ENCODE measurements around the gene TESK1. TPM values are rescaled to one million over a fixed set of nuclear protein-coding genes. Genes with fewer than 3 reads are reported as not detected.

TESK1 gene
- total RNA-seq, result 6.4 and 9.0 TPM in 2 replicates

DNA sequence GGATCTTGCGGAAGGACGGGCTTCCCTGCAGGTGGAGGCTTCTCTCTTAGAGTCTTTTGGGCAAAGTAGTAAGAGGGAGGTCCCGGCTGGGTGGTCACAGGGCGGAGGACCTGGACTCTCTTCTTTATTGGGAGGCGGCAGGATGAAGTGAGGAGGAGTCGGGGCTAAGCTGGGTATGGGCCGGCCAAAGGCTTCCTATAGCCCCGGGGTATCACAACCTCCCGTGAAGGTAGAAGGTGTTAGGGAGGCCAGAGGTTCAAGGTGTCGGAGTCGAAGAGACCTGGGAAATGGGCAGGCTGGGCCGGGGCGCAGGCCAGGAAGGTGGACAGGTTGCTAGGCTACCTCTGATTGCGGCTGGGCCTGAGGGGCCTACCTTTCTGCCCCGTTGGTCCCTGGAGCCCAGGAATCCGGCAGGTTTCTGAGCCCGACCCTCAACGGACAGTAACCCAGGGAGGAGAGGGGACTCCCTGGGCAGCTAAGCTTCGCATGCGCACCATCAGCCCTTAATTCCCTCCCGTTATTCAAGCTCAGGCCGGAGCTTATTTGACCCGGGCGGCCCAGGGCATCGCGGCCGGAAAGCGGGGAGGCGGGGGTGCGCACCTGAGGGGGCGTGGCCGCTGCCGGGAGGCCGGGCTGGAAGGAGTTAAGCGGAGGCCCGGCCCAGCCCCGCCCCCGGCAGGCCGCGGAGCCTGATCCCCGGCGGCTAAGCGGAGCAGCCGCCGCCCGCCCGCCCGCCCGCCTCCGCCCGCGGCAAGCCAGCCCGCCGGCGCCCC lies at the start of gene TESK1:
TSS of gene TESK1 (plus strand) at position 685 of the 773 bp plus-strand sequence. CDS start 358 bp downstream, outside the sequence.

DNA sequence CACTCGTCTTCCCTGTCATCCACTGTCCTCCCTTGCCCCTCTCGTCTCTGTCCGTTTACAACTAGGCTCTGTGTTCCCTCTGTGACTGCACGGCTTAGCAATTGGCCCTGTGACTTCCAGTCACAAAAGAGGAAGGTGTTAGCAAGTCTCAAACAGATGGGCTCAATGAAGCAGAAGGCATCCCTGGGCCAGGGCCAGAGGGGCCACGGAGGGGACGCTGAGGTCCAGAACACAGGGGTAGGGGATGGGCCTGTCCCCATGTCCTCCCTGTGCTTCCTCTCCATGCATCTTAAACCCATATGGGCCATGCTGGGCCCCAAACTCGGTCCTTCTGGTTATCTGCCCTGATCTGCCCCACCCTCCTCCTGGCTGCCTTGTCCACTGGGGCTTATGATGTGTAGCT lies 13.3 kb downstream of the TESK1 start, which contains the start of gene CD72:
TSS of gene CD72 (minus strand) at position 89 of the 403 bp plus-strand sequence. CDS start 110 bp downstream, outside the sequence.

GRCh38 chr9:35650341-35651158 lies 45.5 kb downstream of the TESK1 start, which contains the start of gene SIT1:
SIT1 (minus strand) TSS chr9:35650931; CDS start chr9:35650853, 78 bp downstream.

DNA sequence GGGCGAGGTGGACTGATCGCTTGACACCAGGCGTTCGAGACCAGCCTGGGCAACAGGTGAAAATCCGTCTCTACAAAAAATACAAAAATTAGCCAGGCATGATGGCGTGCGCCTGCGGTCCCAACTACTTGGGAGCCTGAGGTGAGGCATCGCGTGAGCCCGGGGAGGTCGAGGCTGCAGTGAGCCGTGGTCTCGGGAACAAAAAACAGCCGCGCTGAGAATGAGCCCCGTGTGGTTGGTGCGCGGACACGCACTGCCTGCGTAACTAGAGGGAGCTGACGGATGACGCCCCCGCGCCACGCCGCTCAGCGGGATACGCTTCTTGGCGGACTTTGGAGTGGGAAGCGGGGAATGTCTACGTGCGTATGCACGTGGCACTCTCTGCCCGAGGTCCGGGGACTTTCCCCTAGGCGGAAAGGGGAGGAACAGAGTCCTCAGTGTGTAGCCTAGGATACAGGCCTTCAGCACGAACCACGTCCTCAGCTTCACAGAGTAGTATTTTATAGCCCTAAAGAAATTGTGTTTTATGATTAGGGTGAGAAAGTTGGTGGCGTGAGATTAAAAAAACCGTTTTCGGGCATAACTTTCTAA lies 52.6 kb downstream of the TESK1 start, which contains the start of gene RMRP:
TSS of gene RMRP (minus strand) at position 474 of the 591 bp plus-strand sequence.

GRCh38 chr9:35658137-35658967 lies 53.3 kb downstream of the TESK1 start, which contains the start of gene CCDC107:
CCDC107 (plus strand) TSS chr9:35658292; CDS start chr9:35658380, 88 bp downstream.

Small RNA genes within 50 kb of the gene (small RNA-seq; reads per million reads assigned to genes)
- 1.3 reads per million, percentile 30 among the genes with 10 or more reads in this experiment for gene MIR4667
- gene RMRP, result not detected
- not detected for gene RPS29P17

Other genes starting within 250 kb of the TESK1 start
- 18.9 and 34.7 TPM in 2 replicates for gene RUSC2, start 115.2 kb upstream of the TESK1 start, total RNA-seq
- not detected in 2 replicates for gene CD72, start 13.2 kb downstream of the TESK1 start, total RNA-seq
- not detected in 2 replicates for gene SIT1, start 45.7 kb downstream of the TESK1 start, total RNA-seq
- gene RMRP, start 52.8 kb downstream of the TESK1 start, total RNA-seq, result 17,175 and 23,866 TPM in 2 replicates
- 6.7 and 7.0 TPM in 2 replicates for gene CCDC107, start 53.0 kb downstream of the TESK1 start, total RNA-seq
- gene ARHGEF39, start 59.9 kb downstream of the TESK1 start, total RNA-seq, result 1.5 and 4.2 TPM in 2 replicates
- gene CA9, start 68.7 kb downstream of the TESK1 start, total RNA-seq, result 0.14 TPM in 1 of 2 replicates, not detected in the other
- gene TPM2, start 84.7 kb downstream of the TESK1 start, total RNA-seq, result 122 and 178 TPM in 2 replicates
- 359 and 362 TPM in 2 replicates for gene TLN1, start 126.9 kb downstream of the TESK1 start, total RNA-seq
- gene CREB3, start 127.4 kb downstream of the TESK1 start, total RNA-seq, result 40.8 and 60.0 TPM in 2 replicates
- 107 and 117 TPM in 2 replicates for gene GBA2, start 144.0 kb downstream of the TESK1 start, total RNA-seq
- 14.2 and 18.5 TPM in 2 replicates for gene RGP1, start 144.0 kb downstream of the TESK1 start, total RNA-seq
- gene MSMP, start 149.0 kb downstream of the TESK1 start, total RNA-seq, result 6.0 and 10.2 TPM in 2 replicates
- 13.7 and 17.1 TPM in 2 replicates for gene NPR2, start 186.3 kb downstream of the TESK1 start, total RNA-seq
- 0.13 and 0.22 TPM in 2 replicates for gene SPAG8, start 207.0 kb downstream of the TESK1 start, total RNA-seq
- gene HINT2, start 209.8 kb downstream of the TESK1 start, total RNA-seq, result 13.9 and 15.2 TPM in 2 replicates
- gene FAM221B, start 223.5 kb downstream of the TESK1 start, total RNA-seq, result not detected in 2 replicates
- 0.53 and 0.65 TPM in 2 replicates for gene TMEM8B, start 224.0 kb downstream of the TESK1 start, total RNA-seq